ENCODE results near the gene ENAM.

Gene ENAM

GRCh38 chr4:70607334-70607853 lies 21.1 kb upstream of the ENAM start:
- no peaks in the 10 kb centered on the region for H3K27me3 Mint-ChIP-seq
- H3K36me3 Mint-ChIP-seq = no peaks in the 10 kb centered on the region
- no peak overlapping the region for H3K27ac Mint-ChIP-seq

GRCh38 chr4:70608324-70608723 lies 20.2 kb upstream of the ENAM start:
- no peaks in the 10 kb centered on the region for H3K36me3 Mint-ChIP-seq
- no peak overlapping the region for H3K27ac Mint-ChIP-seq
- no peaks in the 10 kb centered on the region for H3K27me3 Mint-ChIP-seq
- no peak overlapping the region for H3K4me3 Mint-ChIP-seq
- H3K4me1 Mint-ChIP-seq = peaks cover 2% of the 10 kb centered on the region
- no peaks in the 10 kb centered on the region for H3K9me3 Mint-ChIP-seq
- no peak for ATAC-seq (ENCODE audit: low read depth)
- DNase-seq (ENCODE audit: low spot score in 2 of 2) = no peak

More at GRCh38 chr4:70607334-70607853, 21.1 kb upstream of the ENAM start:
- no peak overlapping the region for H3K4me3 Mint-ChIP-seq
- no peaks in the 10 kb centered on the region for H3K4me1 Mint-ChIP-seq
- ATAC-seq (ENCODE audit: low read depth) (no peak), DNase-seq (ENCODE audit: low spot score in 2 of 2) (no peak)
- no peaks in the 10 kb centered on the region for H3K9me3 Mint-ChIP-seq

- ATAC-seq (ENCODE audit: low read depth) (peak; percentile 57), DNase-seq (ENCODE audit: low spot score in 2 of 2) (no peak)
- Mint-ChIP-seq H3K4me1 (peaks cover 28% of the 10 kb centered on the region), H3K9me3 (no peaks in the 10 kb centered on the region), H3K4me3 (peak overlapping the region; percentile 52), H3K36me3 (no peaks in the 10 kb centered on the region), H3K27ac (peak overlapping the region; percentile 64), H3K27me3 (no peaks in the 10 kb centered on the region)
Observed at GRCh38 chr4:70613306-70614183, 15.0 kb upstream of the ENAM start.

GRCh38 chr4:70614184-70614555 lies 14.4 kb upstream of the ENAM start:
- peaks cover 3% of the 10 kb centered on the region for H3K36me3 Mint-ChIP-seq
- no peaks in the 10 kb centered on the region for H3K27me3 Mint-ChIP-seq
- peak overlapping the region; percentile 64 for H3K27ac Mint-ChIP-seq
- ATAC-seq (ENCODE audit: low read depth) = peak; percentile 27
- H3K9me3 Mint-ChIP-seq = peaks cover 3% of the 10 kb centered on the region
- H3K4me1 Mint-ChIP-seq = peaks cover 28% of the 10 kb centered on the region
- no peak for DNase-seq (ENCODE audit: low spot score in 2 of 2)
- H3K4me3 Mint-ChIP-seq = peak overlapping the region; percentile 52

- peaks cover 16% of the 10 kb centered on the region for H3K4me1 Mint-ChIP-seq
- ATAC-seq (ENCODE audit: low read depth) = no peak
- peaks cover 5% of the 10 kb centered on the region for H3K36me3 Mint-ChIP-seq
- H3K4me3 Mint-ChIP-seq = no peak overlapping the region
- peaks cover 3% of the 10 kb centered on the region for H3K9me3 Mint-ChIP-seq
- no peaks in the 10 kb centered on the region for H3K27me3 Mint-ChIP-seq
- no peak for DNase-seq (ENCODE audit: low spot score in 2 of 2)
- H3K27ac Mint-ChIP-seq = no peak overlapping the region
Observed at GRCh38 chr4:70619288-70619687, 9.3 kb upstream of the ENAM start.

GRCh38 chr4:70619778-70620177 lies 8.8 kb upstream of the ENAM start:
- Mint-ChIP-seq H3K9me3 (peaks cover 3% of the 10 kb centered on the region), H3K27me3 (no peaks in the 10 kb centered on the region), H3K4me3 (no peak overlapping the region), H3K36me3 (peaks cover 5% of the 10 kb centered on the region), H3K4me1 (peaks cover 14% of the 10 kb centered on the region), H3K27ac (no peak overlapping the region)
- ATAC-seq (ENCODE audit: low read depth) = no peak
- DNase-seq (ENCODE audit: low spot score in 2 of 2) = no peak

- no peak overlapping the region for H3K4me3 Mint-ChIP-seq
- no peaks in the 10 kb centered on the region for H3K4me1 Mint-ChIP-seq
- peaks cover 5% of the 10 kb centered on the region for H3K36me3 Mint-ChIP-seq
- H3K27ac Mint-ChIP-seq = no peak overlapping the region
- DNase-seq (ENCODE audit: low spot score in 2 of 2) (no peak), ATAC-seq (ENCODE audit: low read depth) (no peak)
- no peaks in the 10 kb centered on the region for H3K27me3 Mint-ChIP-seq
- H3K9me3 Mint-ChIP-seq = peaks cover 3% of the 10 kb centered on the region
Observed at GRCh38 chr4:70623323-70623722, 5.2 kb upstream of the ENAM start.

GRCh38 chr4:70624226-70624793 lies 4.2 kb upstream of the ENAM start:
- no peak for ATAC-seq (ENCODE audit: low read depth)
- no peaks in the 10 kb centered on the region for H3K9me3 Mint-ChIP-seq
- no peak overlapping the region for H3K27ac Mint-ChIP-seq
- H3K36me3 Mint-ChIP-seq = peaks cover 4% of the 10 kb centered on the region
- H3K4me3 Mint-ChIP-seq = no peak overlapping the region
- no peak for DNase-seq (ENCODE audit: low spot score in 2 of 2)
- H3K27me3 Mint-ChIP-seq = no peaks in the 10 kb centered on the region
- no peaks in the 10 kb centered on the region for H3K4me1 Mint-ChIP-seq

GRCh38 chr4:70627620-70628019 lies 924 bp upstream of the ENAM start:
- H3K36me3 Mint-ChIP-seq = peaks cover 6% of the 10 kb centered on the region
- ATAC-seq (ENCODE audit: low read depth) (no peak), DNase-seq (ENCODE audit: low spot score in 2 of 2) (no peak)
- H3K4me3 Mint-ChIP-seq = no peak overlapping the region
- no peak overlapping the region for H3K27ac Mint-ChIP-seq
- H3K4me1 Mint-ChIP-seq = peaks cover 3% of the 10 kb centered on the region
- H3K27me3 Mint-ChIP-seq = no peaks in the 10 kb centered on the region
- no peaks in the 10 kb centered on the region for H3K9me3 Mint-ChIP-seq

GRCh38 chr4:70629469-70630090 lies 1.0 kb downstream of the ENAM start:
- ATAC-seq (ENCODE audit: low read depth) (no peak), DNase-seq (ENCODE audit: low spot score in 2 of 2) (no peak)
- H3K4me1 Mint-ChIP-seq = peaks cover 3% of the 10 kb centered on the region
- H3K27ac Mint-ChIP-seq = peak overlapping the region; percentile 11
- peaks cover 10% of the 10 kb centered on the region for H3K36me3 Mint-ChIP-seq
- H3K9me3 Mint-ChIP-seq = no peaks in the 10 kb centered on the region
- H3K27me3 Mint-ChIP-seq = no peaks in the 10 kb centered on the region
- H3K4me3 Mint-ChIP-seq = no peak overlapping the region

GRCh38 chr4:70630162-70630561 lies 1.6 kb downstream of the ENAM start:
- Mint-ChIP-seq H3K27me3 (no peaks in the 10 kb centered on the region), H3K4me1 (peaks cover 3% of the 10 kb centered on the region), H3K9me3 (no peaks in the 10 kb centered on the region), H3K36me3 (peaks cover 10% of the 10 kb centered on the region), H3K27ac (no peak overlapping the region), H3K4me3 (no peak overlapping the region)
- DNase-seq (ENCODE audit: low spot score in 2 of 2) (no peak), ATAC-seq (ENCODE audit: low read depth) (no peak)

GRCh38 chr4:70632028-70632427 lies 3.5 kb downstream of the ENAM start:
- peaks cover 3% of the 10 kb centered on the region for H3K4me1 Mint-ChIP-seq
- DNase-seq (ENCODE audit: low spot score in 2 of 2) (no peak), ATAC-seq (ENCODE audit: low read depth) (no peak)
- no peaks in the 10 kb centered on the region for H3K27me3 Mint-ChIP-seq
- H3K36me3 Mint-ChIP-seq = peaks cover 10% of the 10 kb centered on the region
- no peaks in the 10 kb centered on the region for H3K9me3 Mint-ChIP-seq
- no peak overlapping the region for H3K27ac Mint-ChIP-seq
- no peak overlapping the region for H3K4me3 Mint-ChIP-seq

GRCh38 chr4:70634482-70634881 lies 5.9 kb downstream of the ENAM start:
- no peaks in the 10 kb centered on the region for H3K9me3 Mint-ChIP-seq
- H3K27ac Mint-ChIP-seq = peak overlapping the region; percentile 58
- peaks cover 7% of the 10 kb centered on the region for H3K36me3 Mint-ChIP-seq
- ATAC-seq (ENCODE audit: low read depth) = no peak
- no peak overlapping the region for H3K4me3 Mint-ChIP-seq
- H3K4me1 Mint-ChIP-seq = peaks cover 10% of the 10 kb centered on the region
- DNase-seq (ENCODE audit: low spot score in 2 of 2) = no peak
- H3K27me3 Mint-ChIP-seq = no peaks in the 10 kb centered on the region

GRCh38 chr4:70637239-70637913 lies 8.8 kb downstream of the ENAM start:
- Mint-ChIP-seq H3K4me1 (peaks cover 10% of the 10 kb centered on the region), H3K27me3 (no peaks in the 10 kb centered on the region), H3K4me3 (no peak overlapping the region), H3K27ac (peak overlapping the region; percentile 19), H3K9me3 (no peaks in the 10 kb centered on the region), H3K36me3 (peaks cover 9% of the 10 kb centered on the region)
- ATAC-seq (ENCODE audit: low read depth) (no peak), DNase-seq (ENCODE audit: low spot score in 2 of 2) (no peak)

Measured in memory B cell (primary cell).